Activated CD8-positive, alpha-beta memory T cell treated with anti-CD3 and anti-CD28 coated beads, Interleukin-2, amount 50 U/mL, for 24 hours (primary cell): ENCODE measurements around the gene HEATR5A.
"Not testable (repeated sequence)": the region's sequence is repeated elsewhere in the genome, so short reads cannot be mapped to it uniquely, and the experiment has no call there.

ENCODE experiments used
- DNase-seq: peaks from one replicate; pipeline ENCODE4 v3.0.0-alpha.2; 2020; ENCODE audit errors: extremely low read depth

The HEATR5A gene

GRCh38 chr14:31420319-31421111 is at the start of gene HEATR5A:
Gene HEATR5A, minus strand, starts transcription at chr14:31420550. Its CDS starts 17,575 bp downstream, at chr14:31402975.
- peak; percentile 77 for DNase-seq

DNA sequence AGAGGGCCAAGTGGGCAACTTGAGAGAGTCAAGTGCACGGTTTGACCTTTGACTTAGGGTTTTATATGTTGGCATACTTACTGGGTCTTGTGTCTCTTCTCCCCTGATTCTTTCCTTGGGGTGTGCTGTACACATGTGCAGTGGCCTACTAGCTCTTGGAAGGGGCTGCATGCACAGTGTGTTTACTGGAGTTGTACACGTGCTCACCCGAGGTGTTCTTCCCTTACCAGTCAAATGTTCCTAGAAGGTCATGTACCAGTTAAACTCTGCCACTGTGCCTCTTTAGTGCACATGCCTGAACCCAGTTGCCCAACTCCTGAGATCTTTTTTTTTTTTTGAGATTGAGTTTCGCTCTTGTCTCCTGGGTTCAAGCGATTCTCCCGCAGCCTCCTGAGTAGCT is 46.2 kb upstream of the HEATR5A start:
- no peak for DNase-seq

GRCh38 chr14:31465111-31465510 is 44.8 kb upstream of the HEATR5A start:
- no peak for DNase-seq

DNA sequence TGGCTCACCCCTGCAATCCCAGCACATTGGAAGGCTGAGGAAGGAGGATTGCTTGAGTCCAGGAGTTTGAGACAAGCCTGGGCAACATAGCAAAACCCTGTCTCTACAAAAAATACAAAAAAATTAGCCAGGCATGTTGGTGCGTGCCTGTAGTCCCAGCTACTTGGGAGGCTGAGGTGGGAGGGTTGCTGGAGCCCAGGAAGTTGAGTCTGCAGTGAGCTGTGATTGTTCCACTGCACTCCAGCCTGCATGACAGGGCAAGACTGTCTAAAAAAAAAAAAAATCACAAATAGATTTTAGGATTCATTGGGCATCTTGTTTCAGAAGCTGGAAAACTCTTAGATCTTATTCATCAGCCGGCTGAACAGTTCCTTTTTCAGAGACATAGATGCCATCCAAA is 42.1 kb upstream of the HEATR5A start:
- DNase-seq: not testable (repeated sequence)

DNA sequence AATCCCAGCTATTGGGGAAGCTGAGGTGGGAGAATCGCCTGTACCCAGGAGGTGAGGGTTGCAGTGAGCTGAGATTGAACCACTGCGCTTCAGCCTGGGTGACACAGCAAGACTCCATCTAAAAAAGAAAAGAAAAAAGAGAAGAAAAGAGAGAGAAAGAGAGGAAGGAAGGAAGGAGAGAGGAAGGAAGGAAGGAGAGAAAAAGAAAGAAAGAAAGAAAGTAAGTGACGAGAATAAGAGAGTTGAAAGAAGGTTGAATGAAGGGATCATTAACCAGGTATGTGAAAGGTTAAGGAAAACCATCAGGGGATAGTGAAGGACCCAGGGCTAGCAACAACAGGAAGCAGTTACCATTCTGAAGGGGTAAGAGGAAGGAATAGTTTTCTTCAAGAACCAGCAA is 41.2 kb upstream of the HEATR5A start:
- no peak for DNase-seq

DNA sequence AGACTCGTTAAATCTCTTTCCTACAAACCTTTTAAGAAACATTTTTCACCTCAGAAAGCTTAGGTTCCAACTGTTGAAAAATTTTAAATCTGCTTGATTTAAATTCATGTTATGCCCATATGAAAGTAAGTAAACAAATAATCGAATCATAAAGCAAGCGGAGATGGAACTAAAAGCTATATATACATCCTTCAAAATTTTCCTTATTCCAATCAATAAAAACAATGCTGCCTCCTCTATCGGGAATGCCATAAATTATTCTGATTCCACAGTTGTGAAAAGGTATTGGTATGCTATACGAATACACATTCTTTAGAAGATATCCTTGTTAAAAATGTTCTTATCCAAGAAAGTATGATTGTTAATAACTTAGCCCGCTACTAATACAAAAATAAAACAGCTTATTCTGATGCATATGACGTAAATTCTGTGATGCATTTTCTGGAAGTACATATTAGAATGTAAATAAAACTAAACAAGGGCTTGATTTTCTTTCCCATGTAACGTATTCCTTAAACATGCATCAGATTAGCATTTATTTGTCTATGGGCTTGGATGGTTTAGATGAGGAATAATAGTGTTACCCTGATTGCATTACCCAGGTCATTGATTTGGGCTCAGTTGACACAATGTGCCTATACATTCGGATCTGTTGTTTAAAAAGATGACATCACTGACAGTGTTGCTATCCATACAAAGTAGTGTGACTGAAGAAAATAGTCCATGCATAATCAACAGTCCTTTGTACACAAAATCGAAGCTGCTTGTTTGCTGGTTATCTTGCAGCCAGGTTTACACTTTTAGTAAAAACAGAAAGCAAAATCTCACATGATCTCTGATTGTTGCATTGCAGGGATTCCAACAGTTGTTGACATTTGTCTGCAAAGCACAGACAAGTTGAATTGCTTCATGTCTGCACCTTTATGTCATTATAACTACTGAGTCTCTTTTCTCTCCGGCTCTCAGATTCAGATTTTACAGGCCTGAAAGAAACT is 37.6 kb upstream of the HEATR5A start:
- no peak for DNase-seq

GRCh38 chr14:31456841-31457664 is 36.7 kb upstream of the HEATR5A start, which contains the start of gene DTD2:
Gene DTD2, minus strand, starts transcription at chr14:31457506. Its CDS starts 113 bp downstream, at chr14:31457393.
- DNase-seq: peak; percentile 68

DNA sequence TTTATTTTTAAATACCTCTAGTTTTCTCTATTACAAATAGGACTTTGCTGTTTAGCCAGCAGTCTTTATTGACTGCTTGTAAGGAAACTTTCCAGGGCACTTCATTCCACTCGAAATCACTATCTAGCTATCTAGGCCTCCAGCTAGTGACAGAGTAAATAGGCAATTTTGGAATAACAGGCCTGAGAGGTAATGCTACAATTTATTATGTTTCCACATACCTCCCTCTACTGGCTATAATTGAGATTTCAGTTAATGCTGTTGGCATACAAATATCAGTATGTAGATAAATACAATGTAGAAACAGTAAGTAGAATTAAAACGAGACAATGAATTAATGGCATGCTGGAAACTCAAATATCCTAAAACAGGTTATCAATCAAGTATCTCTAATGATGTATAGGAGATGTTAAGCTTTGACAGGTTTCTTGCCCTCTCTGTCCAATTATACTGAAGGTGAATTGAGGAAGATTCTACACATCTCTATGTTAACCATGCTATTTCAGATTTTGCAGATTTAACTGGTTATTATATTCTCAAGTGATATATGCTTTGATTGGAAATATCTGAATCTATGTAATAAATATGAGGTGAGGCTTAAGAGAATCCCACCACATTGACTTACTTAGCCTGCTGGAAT is 29.7 kb upstream of the HEATR5A start:
- DNase-seq: no peak

DNA sequence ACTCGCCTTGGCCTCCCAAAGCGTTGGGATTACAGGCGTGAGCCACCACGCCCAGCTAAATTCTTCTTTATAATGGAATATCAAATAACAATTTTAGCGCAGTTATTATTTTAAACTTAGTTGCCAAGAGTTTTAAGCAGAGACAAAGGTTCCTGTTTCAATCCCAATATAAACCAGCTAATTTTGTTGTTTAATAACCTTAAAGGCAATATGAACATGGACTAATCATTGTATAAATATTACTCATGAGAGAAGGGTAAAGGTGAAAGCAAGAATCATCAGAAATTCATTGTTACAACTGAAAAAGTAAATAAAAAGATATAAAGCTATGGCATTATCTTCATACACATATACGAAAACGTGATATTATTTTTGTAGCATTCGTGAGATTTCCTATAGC is 28.8 kb upstream of the HEATR5A start:
- no peak for DNase-seq

DNA sequence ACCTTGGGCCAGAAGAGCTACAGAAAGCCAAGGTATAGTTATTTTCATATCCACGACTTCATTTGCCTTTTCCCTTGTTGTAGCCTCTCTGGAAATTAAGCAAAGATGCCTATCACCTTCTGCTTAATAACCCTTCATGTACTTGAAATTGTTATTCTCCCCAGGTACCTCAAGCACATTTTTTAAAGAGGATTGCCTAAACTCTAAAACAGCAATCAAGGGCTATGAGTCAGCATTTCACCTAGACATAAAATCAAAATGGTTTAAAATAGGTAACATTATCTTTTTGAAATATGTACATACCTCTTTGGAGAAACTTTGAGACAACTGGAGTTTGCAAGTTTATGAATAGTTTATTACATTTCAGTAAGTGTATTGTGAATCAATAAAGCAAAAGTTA is 25.4 kb upstream of the HEATR5A start:
- DNase-seq: no peak

GRCh38 chr14:31442284-31442683 is 21.9 kb upstream of the HEATR5A start:
- no peak for DNase-seq

GRCh38 chr14:31441273-31442111 is 21.1 kb upstream of the HEATR5A start:
- no peak for DNase-seq

GRCh38 chr14:31440280-31440679 is 19.9 kb upstream of the HEATR5A start:
- no peak for DNase-seq

GRCh38 chr14:31439561-31439960 is 19.2 kb upstream of the HEATR5A start:
- DNase-seq: no peak

- not testable (repeated sequence) for DNase-seq
These were observed 16.8 kb upstream of the HEATR5A start for GRCh38 chr14:31437045-31437691.

DNA sequence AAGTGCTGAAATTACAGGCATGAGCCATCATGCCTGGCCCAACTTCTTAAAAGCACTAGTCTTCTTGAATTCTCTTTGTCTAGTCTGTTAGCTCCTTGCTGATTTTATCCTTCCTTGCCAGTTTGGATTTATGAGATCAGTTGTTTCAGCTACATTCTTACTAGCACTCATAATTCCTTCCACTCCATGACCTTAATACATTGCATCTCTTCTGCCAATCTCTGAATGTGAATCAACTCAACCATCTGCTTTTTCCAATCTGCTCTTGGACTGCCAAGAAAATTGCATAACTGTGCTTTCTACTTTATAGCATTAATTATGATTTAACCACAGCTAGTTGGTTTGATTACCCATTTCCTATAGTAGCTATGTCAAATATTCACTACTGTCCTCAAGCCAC is 14.9 kb upstream of the HEATR5A start:
- DNase-seq: no peak

DNA sequence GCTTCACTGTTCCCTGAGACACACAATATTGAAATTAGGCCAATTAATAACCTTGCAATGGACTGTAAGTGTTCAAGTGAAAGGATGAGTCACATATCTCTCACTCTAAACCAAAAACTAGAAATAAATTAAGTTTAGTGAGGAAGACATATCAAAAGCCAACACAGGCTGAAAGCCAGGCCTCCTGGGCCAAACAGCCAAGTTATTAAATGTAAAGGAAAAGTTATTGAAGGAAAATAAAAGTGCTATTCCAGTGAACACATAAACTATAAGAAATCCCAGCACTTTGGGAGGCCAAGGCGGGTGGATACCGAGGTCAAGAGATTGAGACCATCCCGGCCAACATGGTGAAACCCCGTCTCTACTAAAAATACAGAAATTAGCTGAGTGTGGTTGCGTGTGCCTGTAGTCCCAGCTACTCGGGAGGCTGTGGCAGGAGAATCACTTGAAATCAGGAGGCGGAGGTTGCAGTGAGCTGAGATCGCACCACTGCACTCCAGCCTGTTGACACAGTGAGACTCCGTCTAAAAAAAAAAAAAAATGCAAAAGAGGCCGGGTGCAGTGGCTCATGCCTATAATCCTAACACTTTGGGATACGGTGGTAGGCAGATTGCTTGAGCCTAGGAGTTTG is 10.4 kb upstream of the HEATR5A start:
- no peak for DNase-seq

GRCh38 chr14:31429791-31430190 is 9.4 kb upstream of the HEATR5A start:
- no peak for DNase-seq

- DNase-seq: no peak
These were observed 7.7 kb upstream of the HEATR5A start for GRCh38 chr14:31428011-31428410.
